H9 (cell line): Measurements from ENCODE around the gene SEMA7A. TPM values are rescaled to one million over a fixed set of nuclear protein-coding genes. Genes with fewer than 3 reads are reported as not detected.

ENCODE experiments used
- DNase-seq: peaks from one replicate; pipeline ENCODE4 v3.0.0-alpha.2; 2017
- H2AFZ ChIP-seq: one replicate; pipeline ENCODE4 v1.6.1; 2013; ENCODE audit warnings: mild to moderate bottlenecking, low read length, control low read depth, moderate library complexity
- H2AK5ac ChIP-seq: 2 replicates; pipeline ENCODE4 v1.6.1; 2013; ENCODE audit warnings: low read length, control low read depth, mixed read lengths; ENCODE audit not compliant: insufficient read length
- H2BK120ac ChIP-seq: one replicate; pipeline ENCODE4 v1.6.1; 2013; ENCODE audit warnings: low read depth, mild to moderate bottlenecking, low read length, control low read depth, inconsistent platforms; ENCODE audit not compliant: poor library complexity, severe bottlenecking
- H2BK12ac ChIP-seq: 2 replicates; pipeline ENCODE4 v1.6.1; 2013; ENCODE audit warnings: low read length, control low read depth, mixed read lengths, low read depth; ENCODE audit not compliant: insufficient read length
- H2BK15ac ChIP-seq: 2 replicates; pipeline ENCODE4 v1.6.1; 2013; ENCODE audit warnings: low read depth, low read length, control low read depth
- H2BK20ac ChIP-seq: one replicate; pipeline ENCODE4 v1.6.1; 2013; ENCODE audit warnings: low read depth, mild to moderate bottlenecking, low read length, control low read depth, inconsistent platforms; ENCODE audit not compliant: poor library complexity, severe bottlenecking
- H2BK5ac ChIP-seq: 2 replicates; pipeline ENCODE4 v1.6.1; 2013; ENCODE audit warnings: low read length, control low read depth, mixed read lengths; ENCODE audit not compliant: insufficient read length
- H3K14ac ChIP-seq: 2 replicates; pipeline ENCODE4 v1.6.1; 2013; ENCODE audit warnings: low read length, control low read depth; ENCODE audit not compliant: insufficient read depth
- H3K18ac ChIP-seq: 2 replicates; pipeline ENCODE4 v1.6.1; 2013; ENCODE audit warnings: low read depth, mild to moderate bottlenecking, mixed read lengths, low read length, control low read depth; ENCODE audit not compliant: insufficient read length
- H3K23ac ChIP-seq: 2 replicates; pipeline ENCODE4 v1.6.1; 2013; ENCODE audit warnings: low read length, control low read depth, mixed read lengths, low read depth; ENCODE audit not compliant: insufficient read length
- H3K23me2 ChIP-seq: 2 replicates; pipeline ENCODE4 v1.6.1; 2013; ENCODE audit warnings: low read depth, mild to moderate bottlenecking, mixed read lengths, low read length, control low read depth; ENCODE audit not compliant: insufficient read length, poor library complexity, severe bottlenecking
- H3K27ac ChIP-seq: 2 replicates; pipeline ENCODE4 v1.5.1; 2013; ENCODE audit warnings: low read length, control low read depth, mixed read lengths, low read depth; ENCODE audit not compliant: insufficient read length
- H3K27me3 ChIP-seq: 2 replicates; pipeline ENCODE4 v1.6.1; 2013; ENCODE audit warnings: low read length, control low read depth, inconsistent platforms; ENCODE audit not compliant: insufficient read depth
- H3K4ac ChIP-seq: 2 replicates; pipeline ENCODE4 v1.6.1; 2013; ENCODE audit warnings: low read depth, mild to moderate bottlenecking, control low read depth, inconsistent platforms, low read length, moderate library complexity
- H3K4me1 ChIP-seq: 2 replicates; pipeline ENCODE4 v1.6.1; 2013; ENCODE audit warnings: low read length, control low read depth, inconsistent platforms; ENCODE audit not compliant: insufficient read depth
- H3K4me2 ChIP-seq: 2 replicates; pipeline ENCODE4 v1.6.1; 2013; ENCODE audit warnings: low read length, control low read depth, mixed read lengths; ENCODE audit not compliant: insufficient read length, insufficient read depth
- H3K56ac ChIP-seq: 2 replicates; pipeline ENCODE4 v1.6.1; 2013; ENCODE audit warnings: low read depth, mild to moderate bottlenecking, mixed read lengths, low read length, control low read depth; ENCODE audit not compliant: insufficient read length
- H3K79me1 ChIP-seq: 2 replicates; pipeline ENCODE4 v1.6.1; 2013; ENCODE audit warnings: low read depth, mild to moderate bottlenecking, moderate library complexity, low read length, control low read depth, inconsistent platforms; ENCODE audit not compliant: insufficient read depth, poor library complexity, severe bottlenecking
- H3K79me2 ChIP-seq: 2 replicates; pipeline ENCODE4 v1.6.1; 2013; ENCODE audit warnings: low read length, control low read depth, inconsistent platforms; ENCODE audit not compliant: insufficient read depth
- H3K9ac ChIP-seq: 2 replicates; pipeline ENCODE4 v1.6.1; 2013; ENCODE audit warnings: low read length, control low read depth, mixed read lengths; ENCODE audit not compliant: insufficient read length; ENCODE audit errors: extremely low read depth
- H3K9me3 ChIP-seq: one replicate; pipeline ENCODE4 v1.6.1; 2013; ENCODE audit warnings: low read depth, low read length, inconsistent platforms; ENCODE audit not compliant: control insufficient read depth
- H3T11ph ChIP-seq: one replicate; pipeline ENCODE4 v1.6.1; 2013; ENCODE audit warnings: mild to moderate bottlenecking, low read length, control low read depth, inconsistent platforms
- H4K20me1 ChIP-seq: one replicate; pipeline ENCODE4 v1.6.1; 2013; ENCODE audit not compliant: control insufficient read depth, insufficient read length, insufficient read depth
- H4K5ac ChIP-seq: 2 replicates; pipeline ENCODE4 v1.6.1; 2013; ENCODE audit warnings: low read depth, mild to moderate bottlenecking, mixed read lengths, low read length, control low read depth; ENCODE audit not compliant: insufficient read length
- H4K8ac ChIP-seq: replicated peaks from 2 replicates; pipeline ENCODE4 v1.6.1; 2013; ENCODE audit warnings: low read length, control low read depth, mixed read lengths, low read depth; ENCODE audit not compliant: insufficient read length
- H4K91ac ChIP-seq: 2 replicates; pipeline ENCODE4 v1.6.1; 2013; ENCODE audit warnings: low read depth, mild to moderate bottlenecking, moderate library complexity, mixed read lengths, low read length, control low read depth; ENCODE audit not compliant: insufficient read length
- H3K27ac Mint-ChIP-seq, 3 experiments: 2 replicates in 2 of 3; 3 replicates in 1 of 3; pipeline ENCODE4 v1.8.0; 2020 to 2021; ENCODE audit warnings: mixed read lengths in 3 of 3, mild to moderate bottlenecking in 1 of 3, moderate library complexity in 1 of 3
- H3K27me3 Mint-ChIP-seq: 2 replicates; pipeline ENCODE4 v1.8.0; 2021; ENCODE audit warnings: low read depth, mild to moderate bottlenecking, moderate library complexity, mixed read lengths
- H3K36me3 Mint-ChIP-seq, 3 experiments: 2 replicates in 2 of 3; 3 replicates in 1 of 3; pipeline ENCODE4 v1.8.0; 2020 to 2021; ENCODE audit warnings: low read depth in 3 of 3, mixed read lengths in 3 of 3; ENCODE audit not compliant: insufficient read depth in 1 of 3
- H3K4me1 Mint-ChIP-seq, 2 experiments: 2 replicates each; pipeline ENCODE4 v1.8.0; 2020; ENCODE audit warnings: mixed read lengths in 2 of 2
- H3K4me3 Mint-ChIP-seq, 2 experiments: 2 replicates in 1 of 2; 3 replicates in 1 of 2; pipeline ENCODE4 v1.8.0; 2020 to 2021; ENCODE audit warnings: mild to moderate bottlenecking in 2 of 2, mixed read lengths in 2 of 2, moderate library complexity in 1 of 2
- H3K9me3 Mint-ChIP-seq, 2 experiments: 2 replicates in 1 of 2; 3 replicates in 1 of 2; pipeline ENCODE4 v1.8.0; 2020; ENCODE audit warnings: mild to moderate bottlenecking in 2 of 2, mixed read lengths in 2 of 2, moderate library complexity in 1 of 2
- WGBS: extraction: QIAGEN DNeasy Blood & Tissue Kit; methylation state at CpG from one replicate; pipeline ENCODE4 v1.1.7; 2013; ENCODE audit warnings: missing lambda C conversion rate, low lambda C conversion rate, mixed read lengths; ENCODE audit not compliant: insufficient read length; ENCODE audit errors: extremely low coverage; 5-methylcytosine and 5-hydroxymethylcytosine counted together
- total RNA-seq: library from RNA; stranded (reverse); gene quantifications from 2 replicates; pipeline ENCODE4 v1.2.1, GENCODE V29; 2021
- TF ChIP-seq, protein P1 (sequence below): fragments of 200-600 bp; sonication (generic); conservative IDR thresholded peaks from 3 replicates; pipeline ENCODE4 v1.8.0; 2021; ENCODE audit warnings: antibody characterized with exemption, mild to moderate bottlenecking

The SEMA7A gene
- total RNA-seq, 1 experiment from 2014 or later = 5.7 TPM

DNA sequence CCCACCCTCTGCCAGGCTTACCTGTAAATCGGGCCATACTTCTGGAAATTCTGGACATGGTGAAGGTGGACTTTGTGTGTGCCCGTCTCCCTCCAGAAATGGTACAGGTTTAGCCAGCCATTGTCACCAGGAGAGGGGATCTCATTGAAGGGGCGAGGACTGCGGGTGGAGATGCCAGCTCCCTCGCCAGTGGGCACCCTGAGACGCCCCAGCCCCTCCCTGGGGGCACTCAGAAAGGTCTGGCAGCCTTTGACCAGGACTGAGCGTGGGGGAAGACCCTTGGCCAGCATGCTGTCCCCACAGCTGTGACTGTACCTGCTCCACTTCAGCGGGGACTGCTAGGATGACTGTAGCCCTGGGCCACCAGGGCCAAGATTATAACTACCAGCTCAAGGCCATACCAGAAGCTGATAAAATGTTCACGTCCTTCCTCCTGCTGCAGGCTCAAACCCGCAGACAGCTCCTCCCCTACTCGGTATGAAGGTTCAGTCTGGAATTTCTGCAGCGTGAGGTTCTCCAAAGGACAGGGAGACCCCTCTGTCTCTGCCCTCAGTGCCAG is 66.4 kb downstream of the SEMA7A start, which contains the start of gene CYP11A1:
Gene CYP11A1 (minus strand): TSS at position 351 of the 559 bp plus-strand sequence. CDS start 61 bp downstream, at position 290.
- Histone ChIP-seq H3K56ac (no peak within 1 kb of the TSS), H4K91ac (no peak within 1 kb of the TSS), H4K5ac (no peak within 1 kb of the TSS), H4K20me1 (no peaks in the 10 kb centered on the region), H2BK15ac (no peak within 1 kb of the TSS), H2BK12ac (no peak within 1 kb of the TSS), H3K79me2 (no peaks in the 10 kb centered on the region), H3K23ac (no peak within 1 kb of the TSS), H2AFZ (no peak within 1 kb of the TSS), H3T11ph (no peak within 1 kb of the TSS), H2BK120ac (no peak within 1 kb of the TSS), H2BK5ac (no peak within 1 kb of the TSS), H2BK20ac (no peak within 1 kb of the TSS), H3K4ac (no peak within 1 kb of the TSS), H3K23me2 (peaks cover 18% of the 10 kb centered on the region), H2AK5ac (no peak within 1 kb of the TSS), H3K4me1 (peaks cover 2% of the 10 kb centered on the region; the same call in 1 of the 2 replicates), H3K18ac (no peak within 1 kb of the TSS), H3K79me1 (no peaks in the 10 kb centered on the region), H4K8ac (no peak within 1 kb of the TSS), H3K27ac (no peak within 1 kb of the TSS), H3K9me3 (no peaks in the 10 kb centered on the region), H3K9ac (no peak within 1 kb of the TSS), H3K27me3 (no peaks in the 10 kb centered on the region; the same call in 1 of the 2 replicates), H3K14ac (no peak within 1 kb of the TSS), H3K4me2 (peak within 1 kb of the TSS; percentile 22)
- Mint-ChIP-seq H3K4me1 (peaks cover 16 to 19% of the 10 kb centered on the region in 2 experiments), H3K27ac (no peak within 1 kb of the TSS), H3K4me3 (peak within 1 kb of the TSS; percentile 24 to 38; a peak in 3 of 5 replicates), H3K36me3 (0 out of 7 replicates have a peak, but pooled peaks cover 0 to 2% (median 0%) of the 10 kb centered on the region in 3 experiments), H3K27me3 (peaks cover 52% of the 10 kb centered on the region), H3K9me3 (no peaks in the 10 kb centered on the region)
- WGBS = no CpG with 5 or more reads among the region's 12 CpGs
- TF ChIP-seq, protein P1, sequence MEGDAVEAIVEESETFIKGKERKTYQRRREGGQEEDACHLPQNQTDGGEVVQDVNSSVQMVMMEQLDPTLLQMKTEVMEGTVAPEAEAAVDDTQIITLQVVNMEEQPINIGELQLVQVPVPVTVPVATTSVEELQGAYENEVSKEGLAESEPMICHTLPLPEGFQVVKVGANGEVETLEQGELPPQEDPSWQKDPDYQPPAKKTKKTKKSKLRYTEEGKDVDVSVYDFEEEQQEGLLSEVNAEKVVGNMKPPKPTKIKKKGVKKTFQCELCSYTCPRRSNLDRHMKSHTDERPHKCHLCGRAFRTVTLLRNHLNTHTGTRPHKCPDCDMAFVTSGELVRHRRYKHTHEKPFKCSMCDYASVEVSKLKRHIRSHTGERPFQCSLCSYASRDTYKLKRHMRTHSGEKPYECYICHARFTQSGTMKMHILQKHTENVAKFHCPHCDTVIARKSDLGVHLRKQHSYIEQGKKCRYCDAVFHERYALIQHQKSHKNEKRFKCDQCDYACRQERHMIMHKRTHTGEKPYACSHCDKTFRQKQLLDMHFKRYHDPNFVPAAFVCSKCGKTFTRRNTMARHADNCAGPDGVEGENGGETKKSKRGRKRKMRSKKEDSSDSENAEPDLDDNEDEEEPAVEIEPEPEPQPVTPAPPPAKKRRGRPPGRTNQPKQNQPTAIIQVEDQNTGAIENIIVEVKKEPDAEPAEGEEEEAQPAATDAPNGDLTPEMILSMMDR = no peak
- no peak for DNase-seq
